Hepatocyte (in vitro differentiated cells): ENCODE measurements around the gene C2orf68.

Experiments
- EZH2 ChIP-seq: fragments of 200-600 bp; sonication (generic); IDR thresholded peaks from 2 replicates; pipeline ENCODE4 v1.6.1; 2016; ENCODE audit warnings: antibody characterized with exemption, mild to moderate bottlenecking, borderline replicate concordance
- EZH2phosphoT487 ChIP-seq: fragments of 200-600 bp; sonication (generic); IDR thresholded peaks from one replicate; pipeline ENCODE4 v1.6.1; 2018; ENCODE audit warnings: antibody characterized with exemption, mild to moderate bottlenecking, low read depth, moderate library complexity; ENCODE audit not compliant: unreplicated experiment, severe bottlenecking
- TF ChIP-seq, protein P1 (sequence below): fragments of 200-600 bp; sonication (generic); IDR thresholded peaks from 2 replicates; pipeline ENCODE4 v1.5.1; 2016; ENCODE audit warnings: antibody characterized with exemption, mild to moderate bottlenecking; ENCODE audit not compliant: poor library complexity

DNA sequence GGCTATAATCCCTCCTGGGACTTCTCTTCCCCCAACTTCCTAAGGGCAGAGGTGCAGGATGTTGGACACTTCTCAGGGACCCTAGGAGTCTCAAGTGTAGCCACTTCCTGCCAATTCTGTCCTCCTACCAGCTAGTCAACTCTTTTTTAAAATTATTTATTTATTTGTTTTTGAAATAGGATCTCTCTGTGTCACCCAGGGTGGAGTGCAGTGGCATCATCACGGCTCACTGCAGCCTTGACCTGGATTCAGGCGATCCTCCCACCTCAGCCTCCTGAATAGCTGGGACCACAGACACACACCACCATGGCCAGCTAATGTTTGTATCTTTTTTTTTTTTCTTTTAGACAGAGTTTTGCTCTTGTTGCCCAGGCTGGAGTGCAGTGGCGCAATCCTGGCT is 44.6 kb upstream of the C2orf68 start:
- TF ChIP-seq, protein P1, sequence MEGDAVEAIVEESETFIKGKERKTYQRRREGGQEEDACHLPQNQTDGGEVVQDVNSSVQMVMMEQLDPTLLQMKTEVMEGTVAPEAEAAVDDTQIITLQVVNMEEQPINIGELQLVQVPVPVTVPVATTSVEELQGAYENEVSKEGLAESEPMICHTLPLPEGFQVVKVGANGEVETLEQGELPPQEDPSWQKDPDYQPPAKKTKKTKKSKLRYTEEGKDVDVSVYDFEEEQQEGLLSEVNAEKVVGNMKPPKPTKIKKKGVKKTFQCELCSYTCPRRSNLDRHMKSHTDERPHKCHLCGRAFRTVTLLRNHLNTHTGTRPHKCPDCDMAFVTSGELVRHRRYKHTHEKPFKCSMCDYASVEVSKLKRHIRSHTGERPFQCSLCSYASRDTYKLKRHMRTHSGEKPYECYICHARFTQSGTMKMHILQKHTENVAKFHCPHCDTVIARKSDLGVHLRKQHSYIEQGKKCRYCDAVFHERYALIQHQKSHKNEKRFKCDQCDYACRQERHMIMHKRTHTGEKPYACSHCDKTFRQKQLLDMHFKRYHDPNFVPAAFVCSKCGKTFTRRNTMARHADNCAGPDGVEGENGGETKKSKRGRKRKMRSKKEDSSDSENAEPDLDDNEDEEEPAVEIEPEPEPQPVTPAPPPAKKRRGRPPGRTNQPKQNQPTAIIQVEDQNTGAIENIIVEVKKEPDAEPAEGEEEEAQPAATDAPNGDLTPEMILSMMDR = no peak
- TF ChIP-seq EZH2 (no peak), EZH2phosphoT487 (no peak)
